Mesenchymal stem cell (in vitro differentiated cells and primary cell): ENCODE data around the gene PDCD2.
A peak's percentile ranks its signal among the peaks of the same experiment; 100 is the strongest.

Source experiments
- DNase-seq: peaks from one replicate; pipeline ENCODE4 v3.0.0-alpha.2; 2013
- H2AFZ ChIP-seq: one replicate; pipeline ENCODE4 v1.6.1; 2013; ENCODE audit warnings: low read depth, mild to moderate bottlenecking, control low read depth, inconsistent platforms, low read length, moderate library complexity
- H2AK5ac ChIP-seq: 2 replicates; pipeline ENCODE4 v1.6.1; 2013; ENCODE audit warnings: low read length, moderate library complexity, mild to moderate bottlenecking, inconsistent platforms; ENCODE audit not compliant: severe bottlenecking
- H2BK120ac ChIP-seq: one replicate; pipeline ENCODE4 v1.6.1; 2013; ENCODE audit warnings: low read depth, mild to moderate bottlenecking, inconsistent platforms, low read length, moderate library complexity
- H2BK12ac ChIP-seq, 2 experiments: one replicate each; pipeline ENCODE4 v1.6.1; 2013; ENCODE audit warnings: inconsistent platforms in 2 of 2, low read length in 2 of 2, mild to moderate bottlenecking in 2 of 2, moderate library complexity in 2 of 2, control low read depth in 1 of 2
- H2BK15ac ChIP-seq: one replicate; pipeline ENCODE4 v1.6.1; 2013; ENCODE audit warnings: mild to moderate bottlenecking, low read depth, inconsistent platforms; ENCODE audit not compliant: poor library complexity, severe bottlenecking
- H2BK5ac ChIP-seq: 2 replicates; pipeline ENCODE4 v1.6.1; 2013; ENCODE audit warnings: low read depth, mild to moderate bottlenecking, low read length, control low read depth, inconsistent platforms; ENCODE audit not compliant: poor library complexity, severe bottlenecking
- H3K14ac ChIP-seq, 2 experiments: one replicate each; pipeline ENCODE4 v1.6.1; 2013; ENCODE audit warnings: inconsistent platforms in 2 of 2, low read length in 2 of 2, control low read depth in 1 of 2, mild to moderate bottlenecking in 1 of 2, moderate library complexity in 1 of 2
- H3K18ac ChIP-seq, 2 experiments: one replicate each; pipeline ENCODE4 v1.6.1; 2013; ENCODE audit warnings: inconsistent platforms in 2 of 2, low read length in 2 of 2, control low read depth in 1 of 2, low read depth in 1 of 2, mild to moderate bottlenecking in 1 of 2
- H3K23ac ChIP-seq, 2 experiments: one replicate each; pipeline ENCODE4 v1.6.1; 2013; ENCODE audit warnings: inconsistent platforms in 2 of 2, low read length in 2 of 2, mild to moderate bottlenecking in 2 of 2, moderate library complexity in 2 of 2, control low read depth in 1 of 2
- H3K27ac ChIP-seq: 2 replicates; pipeline ENCODE4 v1.5.1; 2013; ENCODE audit warnings: mild to moderate bottlenecking, moderate library complexity, low read length, control low read depth, inconsistent platforms; ENCODE audit not compliant: poor library complexity, severe bottlenecking
- H3K27me3 ChIP-seq, 2 experiments: 2 replicates each; pipeline versions ENCODE4 v1.6.1 to v1.7.0; 2013; ENCODE audit warnings: low read length in 2 of 2, mild to moderate bottlenecking in 2 of 2, moderate library complexity in 2 of 2, control low read depth in 1 of 2, inconsistent platforms in 1 of 2; ENCODE audit not compliant: control insufficient read depth in 1 of 2, insufficient read depth in 1 of 2
- H3K36me3 ChIP-seq, 2 experiments: 2 replicates each; pipeline versions ENCODE4 v1.6.1 to v1.7.0; 2013; ENCODE audit warnings: low read length in 2 of 2, control low read depth in 1 of 2, inconsistent platforms in 1 of 2, low read depth in 1 of 2, mild to moderate bottlenecking in 1 of 2; ENCODE audit not compliant: insufficient read depth in 2 of 2, control insufficient read depth in 1 of 2
- H3K4ac ChIP-seq, 2 experiments: one replicate each; pipeline ENCODE4 v1.6.1; 2013; ENCODE audit warnings: inconsistent platforms in 2 of 2, low read length in 2 of 2, mild to moderate bottlenecking in 2 of 2, moderate library complexity in 2 of 2, control low read depth in 1 of 2, low read depth in 1 of 2
- H3K4me1 ChIP-seq: 2 replicates; pipeline ENCODE4 v1.6.1; 2013; ENCODE audit warnings: low read depth, low read length, control low read depth; ENCODE audit not compliant: control insufficient read depth, insufficient read depth
- H3K4me2 ChIP-seq: 2 replicates; pipeline ENCODE4 v1.6.1; 2013; ENCODE audit warnings: low read length, mild to moderate bottlenecking, inconsistent platforms; ENCODE audit not compliant: poor library complexity, severe bottlenecking
- H3K4me3 ChIP-seq, 2 experiments: 2 replicates each; pipeline versions ENCODE4 v1.5.1 to v1.7.0; 2013; ENCODE audit warnings: low read length in 2 of 2, mild to moderate bottlenecking in 2 of 2, control low read depth in 1 of 2, low read depth in 1 of 2; ENCODE audit not compliant: insufficient read depth in 1 of 2
- H3K79me1 ChIP-seq: replicated peaks from 2 replicates; pipeline ENCODE4 v1.6.1; 2013; ENCODE audit warnings: mild to moderate bottlenecking, control low read depth, low read length, inconsistent platforms; ENCODE audit not compliant: poor library complexity, severe bottlenecking
- H3K9ac ChIP-seq: 2 replicates; pipeline ENCODE4 v1.7.0; 2013; ENCODE audit warnings: mild to moderate bottlenecking, low read length, moderate library complexity
- H3K9me3 ChIP-seq: 2 replicates; pipeline ENCODE4 v1.7.0; 2013; ENCODE audit warnings: mild to moderate bottlenecking, low read length; ENCODE audit not compliant: control insufficient read depth
- H4K8ac ChIP-seq: one replicate; pipeline ENCODE4 v1.6.1; 2013; ENCODE audit warnings: inconsistent platforms, mild to moderate bottlenecking, low read length, moderate library complexity
- H4K91ac ChIP-seq: one replicate; pipeline ENCODE4 v1.6.1; 2013; ENCODE audit warnings: mild to moderate bottlenecking, low read length, inconsistent platforms
- WGBS: methylation state at CpG from one replicate; pipeline ENCODE4 v1.1.7; 2013; ENCODE audit warnings: mixed read lengths; 5-methylcytosine and 5-hydroxymethylcytosine counted together

The PDCD2 gene

DNA sequence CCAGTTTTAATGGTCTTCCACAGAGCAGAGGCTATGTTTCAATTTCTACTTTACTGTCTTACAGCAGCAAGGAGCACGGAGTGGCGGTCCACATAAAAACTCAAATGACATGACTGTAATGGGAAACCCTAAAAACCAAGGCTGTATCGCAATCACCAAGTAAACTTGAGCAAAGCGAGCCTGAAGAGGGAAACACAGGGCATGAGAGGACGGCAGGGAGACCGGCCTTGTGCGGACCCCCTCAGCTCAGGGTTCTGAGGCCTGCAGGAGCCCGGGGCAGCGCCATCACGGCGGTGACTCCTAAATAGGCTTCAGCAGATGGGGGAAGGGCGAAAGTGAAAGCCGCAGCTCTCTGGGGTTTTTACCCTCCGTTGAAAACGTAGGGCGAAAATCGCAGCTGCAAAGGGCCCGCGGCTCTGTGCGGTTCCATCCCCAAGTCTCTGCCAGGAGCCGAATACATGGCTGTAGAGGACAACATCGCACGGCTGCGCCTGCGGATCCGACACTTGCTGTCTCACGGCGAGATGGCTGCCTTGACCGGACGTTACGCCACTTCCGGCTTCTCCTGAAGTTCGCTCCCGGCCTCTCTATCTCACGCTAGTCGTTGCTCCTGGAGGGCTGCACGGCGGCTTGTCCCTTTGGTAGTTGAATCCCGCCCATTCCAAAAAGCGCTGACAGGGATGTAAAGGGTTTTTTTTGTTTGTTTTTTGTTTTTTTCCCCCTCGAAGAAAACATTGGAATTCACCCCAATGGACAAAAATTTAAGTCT is 31.5 kb downstream of the PDCD2 start, which contains the start of gene PSMB1:
PSMB1 (minus strand) TSS at position 543 of the 769 bp plus-strand sequence; CDS start at position 478, 65 bp downstream.
- peak within 1 kb of the TSS; percentile 51 for H2AK5ac ChIP-seq
- peak within 1 kb of the TSS; percentile 90 for H4K91ac ChIP-seq
- H3K23ac ChIP-seq = peak within 1 kb of the TSS; percentile 76 to 94
- peak within 1 kb of the TSS; percentile 99 for H3K9ac ChIP-seq
- peak; percentile 98 for DNase-seq
- H3K79me1 ChIP-seq = peaks cover 4% of the 10 kb centered on the region
- no peaks in the 10 kb centered on the region for H3K9me3 ChIP-seq
- H2BK120ac ChIP-seq = peak within 1 kb of the TSS; percentile 19
- H3K4me1 ChIP-seq = peaks cover 2% of the 10 kb centered on the region
- H3K18ac ChIP-seq = peak within 1 kb of the TSS; percentile 81 to 99
- under 1% methylated on average over 36 of the region's 41 CpGs for WGBS
- H2BK12ac ChIP-seq = peak within 1 kb of the TSS; percentile 13 to 83
- peak within 1 kb of the TSS; percentile 88 for H2BK5ac ChIP-seq
- H3K14ac ChIP-seq = peak within 1 kb of the TSS in 1 of 2 experiments; percentile 36
- no peaks in the 10 kb centered on the region for H3K27me3 ChIP-seq
- H3K4me3 ChIP-seq = peak within 1 kb of the TSS; percentile 97 to 100
- H3K27ac ChIP-seq = peak within 1 kb of the TSS; percentile 99
- H2BK15ac ChIP-seq = peak within 1 kb of the TSS; percentile 83
- H3K36me3 ChIP-seq = peaks cover 0 to 29% of the 10 kb centered on the region in 2 experiments
- peak within 1 kb of the TSS; percentile 76 for H3K4me2 ChIP-seq
- peak within 1 kb of the TSS; percentile 53 for H2AFZ ChIP-seq
- peak within 1 kb of the TSS; percentile 93 for H3K4ac ChIP-seq
- peak within 1 kb of the TSS; percentile 94 for H4K8ac ChIP-seq

DNA sequence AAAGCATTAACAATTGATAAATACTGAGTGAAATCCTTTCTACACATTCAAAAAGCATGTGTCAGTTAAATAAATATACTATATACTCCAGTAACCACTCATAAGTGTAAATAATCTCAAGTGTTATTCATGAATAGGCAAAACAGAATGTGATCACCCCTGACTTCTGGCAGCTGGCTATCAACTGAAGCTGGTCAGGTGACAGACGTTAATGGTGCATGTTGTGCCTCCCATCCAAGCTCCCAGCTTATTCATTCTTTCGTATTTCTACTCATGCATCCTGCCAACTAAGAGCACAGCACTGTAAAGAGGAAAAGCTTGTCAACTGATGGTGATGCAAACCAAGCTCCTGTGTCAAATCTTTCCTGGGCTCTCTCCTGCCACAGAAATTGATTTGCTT is 39.0 kb downstream of the PDCD2 start:
- no peaks in the 10 kb centered on the region for H3K9me3 ChIP-seq
- no peak overlapping the region for H2AK5ac ChIP-seq
- H3K9ac ChIP-seq = no peak overlapping the region
- no peak overlapping the region for H3K14ac ChIP-seq
- no peak overlapping the region for H4K8ac ChIP-seq
- H3K27ac ChIP-seq = no peak overlapping the region
- no peak overlapping the region for H2BK5ac ChIP-seq
- no peaks in the 10 kb centered on the region for H3K4me1 ChIP-seq
- H4K91ac ChIP-seq = no peak overlapping the region
- no peak overlapping the region for H3K4me2 ChIP-seq
- H2BK120ac ChIP-seq = no peak overlapping the region
- WGBS = 22% methylated on average over 2 of the region's 2 CpGs
- H3K23ac ChIP-seq = no peak overlapping the region
- H2BK12ac ChIP-seq = no peak overlapping the region
- H2AFZ ChIP-seq = no peak overlapping the region
- no peak overlapping the region for H2BK15ac ChIP-seq
- H3K18ac ChIP-seq = no peak overlapping the region
- H3K4me3 ChIP-seq = no peak overlapping the region
- no peaks in the 10 kb centered on the region for H3K27me3 ChIP-seq
- H3K36me3 ChIP-seq = peaks cover 12 to 97% of the 10 kb centered on the region in 2 experiments
- peaks cover 19% of the 10 kb centered on the region for H3K79me1 ChIP-seq
- H3K4ac ChIP-seq = no peak overlapping the region
- peak; percentile 50 for DNase-seq

DNA sequence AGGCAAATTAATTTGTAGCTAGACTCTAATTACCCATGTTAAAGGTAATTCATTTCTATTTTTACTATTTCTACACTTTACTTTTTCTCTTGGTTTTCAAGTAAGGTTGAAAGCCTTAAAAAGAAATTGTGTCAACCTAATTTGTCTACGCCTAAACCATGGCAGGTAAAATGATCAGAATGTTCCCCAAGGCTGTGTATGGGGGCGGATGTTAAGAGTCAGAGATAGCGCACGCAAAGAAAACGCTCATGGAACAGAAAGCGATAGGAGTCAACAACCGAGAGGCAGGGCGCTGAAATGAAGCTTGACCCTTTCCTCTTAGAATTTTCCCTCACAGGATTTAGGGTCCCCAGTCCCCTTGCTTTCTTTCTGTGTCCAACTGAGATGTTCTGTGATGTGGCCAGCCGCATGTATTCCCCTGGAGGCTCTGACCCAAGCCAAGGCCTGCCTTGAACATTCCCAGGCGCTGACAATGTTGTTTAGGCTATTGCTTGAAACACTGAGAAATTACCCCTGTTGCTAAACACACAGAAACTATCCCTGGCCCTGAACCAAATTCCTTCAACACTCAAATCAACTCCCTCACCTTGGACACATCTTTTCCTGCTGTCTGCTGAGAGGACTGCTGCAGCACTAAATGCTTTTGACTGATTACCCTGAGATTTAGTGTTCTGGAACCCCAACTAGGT is 42.3 kb downstream of the PDCD2 start:
- Histone ChIP-seq H2BK15ac (no peak overlapping the region), H3K4me2 (no peak overlapping the region), H2AK5ac (no peak overlapping the region), H3K4ac (no peak overlapping the region), H3K23ac (no peak overlapping the region), H3K14ac (no peak overlapping the region), H4K91ac (no peak overlapping the region), H3K9me3 (no peaks in the 10 kb centered on the region), H3K9ac (no peak overlapping the region), H3K27me3 (no peaks in the 10 kb centered on the region), H3K79me1 (peaks cover 28% of the 10 kb centered on the region), H3K4me1 (no peaks in the 10 kb centered on the region), H3K4me3 (no peak overlapping the region), H2BK12ac (no peak overlapping the region), H3K36me3 (peaks cover 24 to 99% of the 10 kb centered on the region in 2 experiments), H3K27ac (no peak overlapping the region), H4K8ac (no peak overlapping the region), H2AFZ (no peak overlapping the region), H3K18ac (no peak overlapping the region), H2BK120ac (no peak overlapping the region), H2BK5ac (no peak overlapping the region)
- peak; percentile 38 for DNase-seq
- WGBS = 96% methylated on average over 10 of the region's 10 CpGs

DNA sequence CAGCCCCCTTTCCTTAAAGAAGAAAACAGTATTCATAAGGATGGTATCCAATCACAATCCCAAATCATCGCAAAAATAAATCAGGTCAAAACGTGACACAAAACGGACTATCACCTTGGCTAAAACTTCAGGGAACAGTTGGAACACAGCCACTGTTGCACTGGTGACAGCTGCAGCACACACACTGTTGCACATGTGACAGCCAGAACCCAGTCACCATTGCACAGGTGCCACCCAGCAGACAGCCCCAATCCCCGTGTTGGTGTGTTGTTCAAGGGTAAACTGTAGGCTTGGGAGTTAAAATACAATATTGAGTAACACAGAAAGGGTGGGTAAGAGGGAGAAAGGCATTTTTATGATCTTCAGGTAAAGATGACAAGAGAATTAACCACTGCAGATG is 47.1 kb downstream of the PDCD2 start:
- Histone ChIP-seq H3K18ac (no peak overlapping the region), H3K9me3 (no peaks in the 10 kb centered on the region), H3K4me1 (peaks cover 3% of the 10 kb centered on the region), H4K8ac (no peak overlapping the region), H3K14ac (no peak overlapping the region), H3K27me3 (no peaks in the 10 kb centered on the region), H3K27ac (no peak overlapping the region), H2BK12ac (no peak overlapping the region), H3K9ac (no peak overlapping the region), H3K79me1 (peaks cover 24% of the 10 kb centered on the region), H3K23ac (no peak overlapping the region), H2BK120ac (no peak overlapping the region), H4K91ac (no peak overlapping the region), H2AFZ (no peak overlapping the region), H2AK5ac (no peak overlapping the region), H2BK15ac (no peak overlapping the region), H3K4me3 (no peak overlapping the region), H3K36me3 (peaks cover 36 to 100% of the 10 kb centered on the region in 2 experiments), H2BK5ac (no peak overlapping the region), H3K4me2 (no peak overlapping the region), H3K4ac (no peak overlapping the region)
- no peak for DNase-seq
- 93% methylated on average over 4 of the region's 4 CpGs for WGBS
